ENCODE data around the gene APOLD1. TPM values are rescaled to one million over a fixed set of nuclear protein-coding genes. Genes with fewer than 3 reads are reported as not detected.
A peak's percentile ranks its signal among the peaks of the same experiment; 100 is the strongest.
"Not testable (repeated sequence)": the region's sequence is repeated elsewhere in the genome, so short reads cannot be mapped to it uniquely, and the experiment has no call there.

Gene APOLD1
- total RNA-seq, 3 donors from 2014 or later: 26.7 to 236 (median 41.4) TPM

GRCh38 chr12:12819221-12819620 is 33.8 kb downstream of the APOLD1 start:
- Histone ChIP-seq H3K36me3 (peaks cover 10% of the 10 kb centered on the region), H3K4me1 (peaks cover 10 to 18% of the 10 kb centered on the region in 2 donors), H3K27ac (peak overlapping the region; percentile 82 to 86), H3K27me3 (no peaks in the 10 kb centered on the region), H3K4me3 (no peak overlapping the region), H3K9me3 (no peaks in the 10 kb centered on the region)
- no peak for DNase-seq (ENCODE audit: low spot score in 2 of 2)
- TF ChIP-seq POLR2A (IDR thresholded peaks at IDR 0.05) (no peak), CTCF (IDR thresholded peaks at IDR 0.05) (no peak), POLR2AphosphoS5 (IDR thresholded peaks at IDR 0.05) (no peak)
- intact Hi-C loops (cut with DNase I; ENCODE audit: low total_unique reads): no loop called here

- DNase-seq (ENCODE audit: low spot score in 2 of 2): no peak
- peaks cover 10% of the 10 kb centered on the region for H3K36me3 ChIP-seq
- peak overlapping the region in 1 of 3 donors; percentile 39 for H3K4me3 ChIP-seq
These were observed 34.4 kb downstream of the APOLD1 start for GRCh38 chr12:12819752-12820311.

GRCh38 chr12:12820376-12820775 is 34.9 kb downstream of the APOLD1 start:
- H3K9me3 ChIP-seq; intact Hi-C loops (cut with DNase I; ENCODE audit: low total_unique reads); H3K27me3 ChIP-seq; DNase-seq (ENCODE audit: low spot score in 2 of 2); H3K4me3 ChIP-seq: not testable (repeated sequence)
- peaks cover 4 to 17% of the 10 kb centered on the region in 2 donors for H3K4me1 ChIP-seq
- H3K27ac ChIP-seq: peak overlapping the region; percentile 82 to 86
- peaks cover 10% of the 10 kb centered on the region for H3K36me3 ChIP-seq

More at GRCh38 chr12:12819752-12820311, 34.4 kb downstream of the APOLD1 start:
- intact Hi-C loops (cut with DNase I; ENCODE audit: low total_unique reads): no loop called here
- H3K4me1 ChIP-seq: peaks cover 5 to 17% of the 10 kb centered on the region in 2 donors
- H3K27ac ChIP-seq: peak overlapping the region; percentile 82 to 86
- H3K27me3 ChIP-seq: no peaks in the 10 kb centered on the region
- no peaks in the 10 kb centered on the region for H3K9me3 ChIP-seq
- no peak for TF ChIP-seq POLR2AphosphoS5 (IDR thresholded peaks at IDR 0.05)
- TF ChIP-seq CTCF (IDR thresholded peaks at IDR 0.05): no peak
- no peak for TF ChIP-seq POLR2A (IDR thresholded peaks at IDR 0.05)

GRCh38 chr12:12821975-12822374 is 36.5 kb downstream of the APOLD1 start:
- H3K9me3 ChIP-seq: no peaks in the 10 kb centered on the region
- intact Hi-C loops (cut with DNase I; ENCODE audit: low total_unique reads): no loop called here
- no peak overlapping the region for H3K27ac ChIP-seq
- peaks cover 10% of the 10 kb centered on the region for H3K36me3 ChIP-seq
- peaks cover 4 to 12% of the 10 kb centered on the region in 2 donors for H3K4me1 ChIP-seq
- no peak for DNase-seq (ENCODE audit: low spot score in 2 of 2)
- TF ChIP-seq POLR2A (IDR thresholded peaks at IDR 0.05): no peak
- TF ChIP-seq POLR2AphosphoS5 (IDR thresholded peaks at IDR 0.05): no peak
- TF ChIP-seq CTCF (IDR thresholded peaks at IDR 0.05): no peak
- H3K27me3 ChIP-seq: no peaks in the 10 kb centered on the region
- H3K4me3 ChIP-seq: no peak overlapping the region

- Histone ChIP-seq H3K27me3 (no peaks in the 10 kb centered on the region), H3K4me1 (peaks cover 4 to 12% of the 10 kb centered on the region in 2 donors), H3K4me3 (no peak overlapping the region), H3K9me3 (no peaks in the 10 kb centered on the region), H3K27ac (no peak overlapping the region), H3K36me3 (peaks cover 10% of the 10 kb centered on the region)
- no peak for TF ChIP-seq POLR2A (IDR thresholded peaks at IDR 0.05)
- TF ChIP-seq CTCF (IDR thresholded peaks at IDR 0.05): no peak
- no peak for TF ChIP-seq POLR2AphosphoS5 (IDR thresholded peaks at IDR 0.05)
- DNase-seq (ENCODE audit: low spot score in 2 of 2): no peak
- intact Hi-C loops (cut with DNase I; ENCODE audit: low total_unique reads): no loop called here
These were observed 37.4 kb downstream of the APOLD1 start for GRCh38 chr12:12822886-12823285.
